ENCODE data around the gene IPP.

GRCh38 chr1:45739137-45739536 lies 11.3 kb downstream of the IPP start:
- TF ChIP-seq, protein P1, sequence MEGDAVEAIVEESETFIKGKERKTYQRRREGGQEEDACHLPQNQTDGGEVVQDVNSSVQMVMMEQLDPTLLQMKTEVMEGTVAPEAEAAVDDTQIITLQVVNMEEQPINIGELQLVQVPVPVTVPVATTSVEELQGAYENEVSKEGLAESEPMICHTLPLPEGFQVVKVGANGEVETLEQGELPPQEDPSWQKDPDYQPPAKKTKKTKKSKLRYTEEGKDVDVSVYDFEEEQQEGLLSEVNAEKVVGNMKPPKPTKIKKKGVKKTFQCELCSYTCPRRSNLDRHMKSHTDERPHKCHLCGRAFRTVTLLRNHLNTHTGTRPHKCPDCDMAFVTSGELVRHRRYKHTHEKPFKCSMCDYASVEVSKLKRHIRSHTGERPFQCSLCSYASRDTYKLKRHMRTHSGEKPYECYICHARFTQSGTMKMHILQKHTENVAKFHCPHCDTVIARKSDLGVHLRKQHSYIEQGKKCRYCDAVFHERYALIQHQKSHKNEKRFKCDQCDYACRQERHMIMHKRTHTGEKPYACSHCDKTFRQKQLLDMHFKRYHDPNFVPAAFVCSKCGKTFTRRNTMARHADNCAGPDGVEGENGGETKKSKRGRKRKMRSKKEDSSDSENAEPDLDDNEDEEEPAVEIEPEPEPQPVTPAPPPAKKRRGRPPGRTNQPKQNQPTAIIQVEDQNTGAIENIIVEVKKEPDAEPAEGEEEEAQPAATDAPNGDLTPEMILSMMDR (IDR thresholded peaks at IDR 0.05; ENCODE audit: insufficient read depth, low read depth, low read length), result no peak
- no peak for TF ChIP-seq EZH2 (IDR thresholded peaks at IDR 0.05; ENCODE audit: insufficient read depth, low read length)

Data from astrocyte (in vitro differentiated cells and primary cell).